ENCODE measurements around the gene STXBP1.

The STXBP1 gene

GRCh38 chr9:127667127-127667844 lies 55.2 kb downstream of the STXBP1 start:
- no peaks in the 10 kb centered on the region for H3K9me3 ChIP-seq (ENCODE audit: low read depth, low read length)
- peak overlapping the region; percentile 16 for H3K9ac ChIP-seq (ENCODE audit: insufficient read length)
- H3K4me3 ChIP-seq = no peak overlapping the region
- no peaks in the 10 kb centered on the region for H3K36me3 ChIP-seq (ENCODE audit: insufficient read depth, low read length)
- DNase-seq (ENCODE audit: low read depth, low spot score) = no peak
- TF ChIP-seq FOXP2 (optimal IDR thresholded peaks at IDR 0.05; ENCODE audit: control extremely low read depth, extremely low read length, insufficient read depth) = no peak
- TF ChIP-seq POLR2AphosphoS5 (IDR thresholded peaks at IDR 0.05; ENCODE audit: borderline replicate concordance, low read depth, low read length) = no peak
- no peak for TF ChIP-seq EZH2 (IDR thresholded peaks at IDR 0.05)
- H3K27ac ChIP-seq = no peak overlapping the region; the same call in 1 of the 2 replicates

GRCh38 chr9:127667906-127668305 lies 55.8 kb downstream of the STXBP1 start:
- no peak overlapping the region for H3K9ac ChIP-seq (ENCODE audit: insufficient read length)
- DNase-seq (ENCODE audit: low read depth, low spot score) = no peak
- no peaks in the 10 kb centered on the region for H3K9me3 ChIP-seq (ENCODE audit: low read depth, low read length)
- H3K36me3 ChIP-seq (ENCODE audit: insufficient read depth, low read length) = no peaks in the 10 kb centered on the region
- no peak overlapping the region for H3K4me3 ChIP-seq
- H3K27ac ChIP-seq = no peak overlapping the region
- TF ChIP-seq POLR2AphosphoS5 (IDR thresholded peaks at IDR 0.05; ENCODE audit: borderline replicate concordance, low read depth, low read length) (no peak), FOXP2 (optimal IDR thresholded peaks at IDR 0.05; ENCODE audit: control extremely low read depth, extremely low read length, insufficient read depth) (no peak), EZH2 (IDR thresholded peaks at IDR 0.05) (no peak)

DNA sequence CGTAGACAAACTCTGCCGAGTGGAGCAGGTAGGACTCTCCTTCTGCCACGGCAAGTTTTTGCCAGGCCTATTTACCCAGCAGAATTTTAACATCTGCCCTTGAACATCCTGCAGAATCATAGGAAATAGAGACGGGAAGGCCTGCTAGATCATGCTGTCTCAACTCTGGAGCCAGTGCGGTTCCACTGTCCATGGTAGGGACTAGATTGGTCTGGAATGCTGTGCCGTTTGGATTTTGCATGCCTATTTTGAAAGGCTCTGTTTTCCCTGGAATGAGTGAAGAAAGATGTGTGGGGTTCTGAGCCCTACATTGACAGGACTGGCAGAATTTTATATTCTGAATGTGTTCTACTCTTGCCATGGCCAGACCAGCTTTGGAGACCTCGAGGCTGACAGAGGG lies 61.2 kb downstream of the STXBP1 start:
- Histone ChIP-seq H3K4me3 (no peak overlapping the region), H3K36me3 (ENCODE audit: insufficient read depth, low read length) (no peaks in the 10 kb centered on the region), H3K27ac (no peak overlapping the region), H3K9ac (ENCODE audit: insufficient read length) (no peak overlapping the region), H3K9me3 (ENCODE audit: low read depth, low read length) (no peaks in the 10 kb centered on the region)
- TF ChIP-seq EZH2 (IDR thresholded peaks at IDR 0.05) (no peak), FOXP2 (optimal IDR thresholded peaks at IDR 0.05; ENCODE audit: control extremely low read depth, extremely low read length, insufficient read depth) (no peak)
- DNase-seq (ENCODE audit: low read depth, low spot score) = no peak

GRCh38 chr9:127676638-127677037 lies 64.6 kb downstream of the STXBP1 start:
- H3K36me3 ChIP-seq (ENCODE audit: insufficient read depth, low read length) = no peaks in the 10 kb centered on the region
- no peak overlapping the region for H3K27ac ChIP-seq
- H3K9me3 ChIP-seq (ENCODE audit: low read depth, low read length) = no peaks in the 10 kb centered on the region
- no peak overlapping the region for H3K4me3 ChIP-seq
- no peak for DNase-seq (ENCODE audit: low read depth, low spot score)
- TF ChIP-seq FOXP2 (optimal IDR thresholded peaks at IDR 0.05; ENCODE audit: control extremely low read depth, extremely low read length, insufficient read depth) = no peak
- TF ChIP-seq POLR2AphosphoS5 (IDR thresholded peaks at IDR 0.05; ENCODE audit: borderline replicate concordance, low read depth, low read length) = no peak
- no peak for TF ChIP-seq EZH2 (IDR thresholded peaks at IDR 0.05)
- no peak overlapping the region for H3K9ac ChIP-seq (ENCODE audit: insufficient read length)

- H3K9me3 ChIP-seq (ENCODE audit: low read depth, low read length) = no peaks in the 10 kb centered on the region
- H3K36me3 ChIP-seq (ENCODE audit: insufficient read depth, low read length) = no peaks in the 10 kb centered on the region
- TF ChIP-seq FOXP2 (optimal IDR thresholded peaks at IDR 0.05; ENCODE audit: control extremely low read depth, extremely low read length, insufficient read depth) (no peak), POLR2AphosphoS5 (IDR thresholded peaks at IDR 0.05; ENCODE audit: borderline replicate concordance, low read depth, low read length) (no peak), EZH2 (IDR thresholded peaks at IDR 0.05) (no peak)
- DNase-seq (ENCODE audit: low read depth, low spot score) = no peak
- no peak overlapping the region for H3K9ac ChIP-seq (ENCODE audit: insufficient read length)
- H3K27ac ChIP-seq = no peak overlapping the region
- no peak overlapping the region for H3K4me3 ChIP-seq
Observed at GRCh38 chr9:127679506-127679905, 67.4 kb downstream of the STXBP1 start.

- TF ChIP-seq EZH2 (IDR thresholded peaks at IDR 0.05) = no peak
- no peak for TF ChIP-seq FOXP2 (optimal IDR thresholded peaks at IDR 0.05; ENCODE audit: control extremely low read depth, extremely low read length, insufficient read depth)
Observed at GRCh38 chr9:127680226-127680625, 68.1 kb downstream of the STXBP1 start.

GRCh38 chr9:127680846-127681245 lies 68.8 kb downstream of the STXBP1 start:
- DNase-seq (ENCODE audit: low read depth, low spot score) = no peak
- no peaks in the 10 kb centered on the region for H3K36me3 ChIP-seq (ENCODE audit: insufficient read depth, low read length)
- H3K4me3 ChIP-seq = no peak overlapping the region
- H3K9ac ChIP-seq (ENCODE audit: insufficient read length) = no peak overlapping the region
- TF ChIP-seq EZH2 (IDR thresholded peaks at IDR 0.05) (no peak), FOXP2 (optimal IDR thresholded peaks at IDR 0.05; ENCODE audit: control extremely low read depth, extremely low read length, insufficient read depth) (no peak), POLR2AphosphoS5 (IDR thresholded peaks at IDR 0.05; ENCODE audit: borderline replicate concordance, low read depth, low read length) (no peak)
- no peaks in the 10 kb centered on the region for H3K9me3 ChIP-seq (ENCODE audit: low read depth, low read length)
- H3K27ac ChIP-seq = no peak overlapping the region

More at GRCh38 chr9:127680226-127680625, 68.1 kb downstream of the STXBP1 start:
- DNase-seq (ENCODE audit: low read depth, low spot score) = no peak
- Histone ChIP-seq H3K9ac (ENCODE audit: insufficient read length) (no peak overlapping the region), H3K9me3 (ENCODE audit: low read depth, low read length) (no peaks in the 10 kb centered on the region), H3K27ac (no peak overlapping the region), H3K36me3 (ENCODE audit: insufficient read depth, low read length) (no peaks in the 10 kb centered on the region), H3K4me3 (no peak overlapping the region)

DNA sequence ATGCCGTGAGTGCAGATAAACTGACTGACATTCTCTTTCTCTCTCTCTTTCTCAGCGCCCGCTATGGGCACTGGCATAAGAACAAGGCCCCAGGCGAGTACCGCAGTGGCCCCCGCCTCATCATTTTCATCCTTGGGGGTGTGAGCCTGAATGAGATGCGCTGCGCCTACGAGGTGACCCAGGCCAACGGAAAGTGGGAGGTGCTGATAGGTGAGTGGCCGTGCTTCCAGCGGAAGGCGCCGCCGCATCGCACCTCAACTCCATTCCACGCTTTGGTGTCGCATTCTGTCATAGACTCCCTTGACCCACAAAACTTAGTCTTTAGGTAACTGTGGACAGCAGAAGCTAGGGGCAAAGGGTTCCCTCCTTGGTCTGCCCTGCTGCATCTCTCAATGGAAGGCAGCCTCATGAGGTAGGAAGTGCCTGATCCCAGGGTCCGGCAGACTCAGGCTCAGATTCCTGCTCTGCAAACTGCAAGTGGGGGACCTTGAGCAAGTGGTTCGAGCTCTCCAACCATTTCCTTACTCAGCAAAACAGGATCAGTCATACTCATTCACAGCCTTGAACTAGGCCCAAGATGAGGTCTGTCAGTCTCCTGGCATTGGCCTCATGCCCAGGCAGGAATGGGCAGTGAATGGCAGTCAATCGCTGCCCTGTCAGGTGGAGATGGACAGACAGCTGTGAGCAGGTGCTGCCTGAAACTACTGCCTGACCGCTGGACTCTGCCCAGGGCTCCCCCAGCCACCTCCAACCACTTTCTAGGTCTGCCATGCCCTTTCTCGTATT lies 70.5 kb downstream of the STXBP1 start:
- H3K27ac ChIP-seq = no peak overlapping the region
- DNase-seq (ENCODE audit: low read depth, low spot score) = no peak
- no peak overlapping the region for H3K9ac ChIP-seq (ENCODE audit: insufficient read length)
- H3K9me3 ChIP-seq (ENCODE audit: low read depth, low read length) = no peaks in the 10 kb centered on the region
- no peaks in the 10 kb centered on the region for H3K36me3 ChIP-seq (ENCODE audit: insufficient read depth, low read length)
- H3K4me3 ChIP-seq = no peak overlapping the region
- no peak for TF ChIP-seq POLR2AphosphoS5 (IDR thresholded peaks at IDR 0.05; ENCODE audit: borderline replicate concordance, low read depth, low read length)
- TF ChIP-seq EZH2 (IDR thresholded peaks at IDR 0.05) = no peak
- no peak for TF ChIP-seq FOXP2 (optimal IDR thresholded peaks at IDR 0.05; ENCODE audit: control extremely low read depth, extremely low read length, insufficient read depth)
